Measurements from ENCODE around the gene FOXL2.

The FOXL2 gene

DNA sequence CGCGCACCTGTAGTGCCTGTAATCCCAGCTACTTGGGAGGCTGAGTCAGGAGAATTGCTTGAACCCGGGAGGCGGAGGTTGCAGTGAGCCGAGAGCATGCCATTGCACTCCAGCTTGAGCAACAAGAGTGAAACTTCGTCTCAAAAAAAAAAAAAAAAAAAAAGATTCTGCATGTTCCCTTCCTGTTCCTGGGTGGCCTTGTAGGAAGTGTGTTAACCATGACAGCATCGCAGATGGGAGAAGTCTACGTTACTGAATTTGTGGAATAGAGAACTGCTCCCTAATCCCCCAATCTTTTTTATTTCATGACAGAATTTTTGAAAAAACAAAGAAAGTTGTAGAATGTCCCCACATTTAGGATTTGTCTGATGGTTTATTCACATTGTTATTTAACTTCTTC, 45.4 kb downstream of the FOXL2 start:
- no peak overlapping the region for H3K4me3 ChIP-seq (ENCODE audit: low read depth, low read length)
- no peak for TF ChIP-seq CTCF (IDR thresholded peaks at IDR 0.05; ENCODE audit: low read depth, low read length)

DNA sequence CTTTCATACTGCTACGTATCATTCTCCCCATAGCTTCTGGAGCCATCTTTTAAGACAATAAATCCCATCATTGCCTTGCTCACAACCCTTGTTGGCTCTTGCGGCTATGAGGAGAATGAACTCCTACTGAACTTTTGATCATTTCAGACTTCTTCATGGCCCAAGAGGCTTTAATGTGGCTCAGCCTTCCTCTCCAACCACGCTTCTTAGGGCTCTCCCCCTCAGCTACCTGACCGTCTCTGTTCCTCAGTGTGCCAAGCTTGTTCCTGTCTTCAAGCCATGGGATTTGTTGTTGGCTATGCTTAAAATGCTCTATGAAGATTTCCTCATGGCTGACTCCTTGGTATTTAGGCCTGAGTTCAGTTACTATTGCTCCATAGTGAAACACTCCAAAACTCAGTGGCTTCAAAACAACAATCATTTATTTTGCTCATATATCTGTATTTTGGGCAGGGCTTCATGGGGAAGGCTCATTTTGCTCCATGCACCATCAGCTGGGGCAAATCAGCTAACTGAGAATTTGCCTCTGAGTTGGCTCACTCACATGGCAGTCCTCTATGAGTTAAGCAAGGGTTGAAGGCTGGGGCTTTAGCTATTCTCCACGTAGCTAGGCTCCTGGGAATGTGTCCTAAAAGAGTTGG, 47.5 kb downstream of the FOXL2 start:
- H3K4me3 ChIP-seq (ENCODE audit: low read depth, low read length): no peak overlapping the region
- TF ChIP-seq CTCF (IDR thresholded peaks at IDR 0.05; ENCODE audit: low read depth, low read length): no peak

DNA sequence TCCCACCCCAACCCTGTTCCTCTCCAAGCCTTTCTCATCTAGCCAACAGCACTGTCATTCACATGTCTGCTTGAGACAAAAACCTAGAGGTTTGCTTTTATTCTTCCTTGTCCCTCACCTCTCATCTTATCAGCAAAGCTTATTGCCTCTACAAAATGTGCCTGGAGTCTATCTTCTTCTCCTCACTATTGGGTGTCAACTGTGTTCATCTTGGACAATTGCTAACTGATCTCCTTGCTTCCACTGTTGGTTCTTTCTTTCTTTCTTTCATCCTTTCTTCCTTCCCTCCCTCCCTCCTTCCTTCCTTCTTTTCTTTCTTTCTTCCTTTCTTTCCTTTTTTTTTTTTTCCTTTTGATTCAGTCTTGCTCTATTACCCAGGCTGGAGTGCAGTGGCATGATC, 48.2 kb downstream of the FOXL2 start:
- TF ChIP-seq CTCF (IDR thresholded peaks at IDR 0.05; ENCODE audit: low read depth, low read length): no peak
- H3K4me3 ChIP-seq (ENCODE audit: low read depth, low read length): no peak overlapping the region

DNA sequence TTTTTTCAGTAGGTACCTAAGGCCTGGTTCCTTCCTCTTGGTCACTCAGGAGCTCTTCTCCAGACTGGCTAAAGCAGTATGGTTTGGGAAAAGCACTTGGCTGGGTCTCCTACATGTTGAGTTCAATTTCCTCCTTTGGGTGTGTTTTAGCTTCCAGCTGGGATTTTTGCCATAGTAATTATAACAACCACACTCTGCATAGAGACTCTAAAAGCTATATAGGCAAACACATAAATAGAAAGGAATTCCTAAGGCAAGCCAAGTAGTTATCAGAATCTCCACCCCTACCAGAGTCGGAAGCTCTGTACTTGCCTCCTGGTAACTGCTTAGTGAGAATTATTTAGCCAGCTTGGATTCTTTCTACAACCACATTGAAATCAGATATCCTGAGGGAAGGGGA, 48.6 kb downstream of the FOXL2 start:
- TF ChIP-seq CTCF (IDR thresholded peaks at IDR 0.05; ENCODE audit: low read depth, low read length): no peak
- no peak overlapping the region for H3K4me3 ChIP-seq (ENCODE audit: low read depth, low read length)
